AG10803 (cell line): ENCODE results near the gene SMYD3.

Experiments
- DNase-seq: peaks from one replicate; pipeline ENCODE4 v3.0.0; 2010; ENCODE audit warnings: low read depth
- H3K4me3 ChIP-seq: 2 replicates; pipeline ENCODE4 v1.5.1; 2011; ENCODE audit warnings: mild to moderate bottlenecking, low read length, control low read depth
- CTCF ChIP-seq: conservative IDR thresholded peaks from 2 replicates; pipeline ENCODE4 v1.5.1; 2011; ENCODE audit warnings: mild to moderate bottlenecking, low read length, control low read depth, inconsistent platforms

SMYD3 gene

GRCh38 chr1:246528933-246529731 lies 22.1 kb upstream of the SMYD3 start:
- TF ChIP-seq CTCF = no peak

GRCh38 chr1:246527402-246528088 lies 20.5 kb upstream of the SMYD3 start:
- DNase-seq = peak; percentile 38
- no peak for TF ChIP-seq CTCF
- no peak overlapping the region for H3K4me3 ChIP-seq

More at GRCh38 chr1:246528933-246529731, 22.1 kb upstream of the SMYD3 start:
- DNase-seq = no peak
- no peak overlapping the region for H3K4me3 ChIP-seq

GRCh38 chr1:246526915-246527314 lies 19.8 kb upstream of the SMYD3 start:
- no peak for DNase-seq
- H3K4me3 ChIP-seq = no peak overlapping the region
- no peak for TF ChIP-seq CTCF

GRCh38 chr1:246526380-246526779 lies 19.3 kb upstream of the SMYD3 start:
- H3K4me3 ChIP-seq = no peak overlapping the region
- no peak for TF ChIP-seq CTCF
- no peak for DNase-seq

- H3K4me3 ChIP-seq = no peak overlapping the region
- no peak for TF ChIP-seq CTCF
- no peak for DNase-seq
Measured at GRCh38 chr1:246519514-246519913, 12.4 kb upstream of the SMYD3 start.

- no peak for TF ChIP-seq CTCF
- no peak overlapping the region for H3K4me3 ChIP-seq
- DNase-seq = no peak
Measured at GRCh38 chr1:246518456-246519205, 11.6 kb upstream of the SMYD3 start.
